GM21717 (cell line): ENCODE measurements around the gene BCKDHA.
"Not testable (repeated sequence)": the region's sequence is repeated elsewhere in the genome, so short reads cannot be mapped to it uniquely, and the experiment has no call there.

Source experiments
- ATAC-seq: cut with Tn5 transposase; IDR thresholded peaks from one replicate; pipeline ENCODE4 v1.9.1; 2021; ENCODE audit warnings: mild to moderate bottlenecking, moderate library complexity; ENCODE audit not compliant: unreplicated experiment

BCKDHA gene

GRCh38 chr19:41402010-41402409, 4.4 kb downstream of the BCKDHA start:
- ATAC-seq, result no peak

GRCh38 chr19:41403181-41403970, 5.8 kb downstream of the BCKDHA start:
- no peak for ATAC-seq

- no peak for ATAC-seq
These were observed 8.2 kb downstream of the BCKDHA start for GRCh38 chr19:41405776-41406175.

GRCh38 chr19:41407271-41407670, 9.7 kb downstream of the BCKDHA start:
- ATAC-seq, result no peak

- no peak for ATAC-seq
These were observed 10.6 kb downstream of the BCKDHA start for GRCh38 chr19:41408256-41408655.

GRCh38 chr19:41408846-41409245, 11.2 kb downstream of the BCKDHA start:
- ATAC-seq, result not testable (repeated sequence)

- ATAC-seq, result no peak
These were observed 11.7 kb downstream of the BCKDHA start for GRCh38 chr19:41409288-41409687.

- ATAC-seq, result no peak
These were observed 12.9 kb downstream of the BCKDHA start for GRCh38 chr19:41410336-41411054.

GRCh38 chr19:41411100-41411967, 13.7 kb downstream of the BCKDHA start:
- ATAC-seq, result no peak

GRCh38 chr19:41411968-41412265, 14.3 kb downstream of the BCKDHA start:
- ATAC-seq, result no peak

GRCh38 chr19:41412953-41413352, 15.3 kb downstream of the BCKDHA start:
- no peak for ATAC-seq

GRCh38 chr19:41413947-41414346, 16.3 kb downstream of the BCKDHA start:
- no peak for ATAC-seq

- ATAC-seq, result no peak
These were observed 16.8 kb downstream of the BCKDHA start for GRCh38 chr19:41414461-41414860.

GRCh38 chr19:41415154-41415571, 17.5 kb downstream of the BCKDHA start:
- no peak for ATAC-seq

GRCh38 chr19:41416194-41416674, 18.6 kb downstream of the BCKDHA start:
- ATAC-seq, result no peak

GRCh38 chr19:41420101-41420880, 22.7 kb downstream of the BCKDHA start:
- ATAC-seq, result no peak

- no peak for ATAC-seq
These were observed 23.7 kb downstream of the BCKDHA start for GRCh38 chr19:41421314-41421713.

- no peak for ATAC-seq
These were observed 24.4 kb downstream of the BCKDHA start for GRCh38 chr19:41421973-41422372.

- no peak for ATAC-seq
These were observed 24.8 kb downstream of the BCKDHA start for GRCh38 chr19:41422456-41422855.

- ATAC-seq, result no peak
These were observed 25.3 kb downstream of the BCKDHA start for GRCh38 chr19:41422955-41423354.
